Activated CD8-positive, alpha-beta memory T cell treated with anti-CD3 and anti-CD28 coated beads, Interleukin-2, amount 50 U/mL, for 48 hours (primary cell): ENCODE measurements around the gene MORN2.

ENCODE experiments used
- DNase-seq: peaks from one replicate; pipeline ENCODE4 v3.0.0-alpha.2; 2020

Gene MORN2

GRCh38 chr2:38892819-38893218 is 17.0 kb downstream of the MORN2 start:
- DNase-seq: no peak

DNA sequence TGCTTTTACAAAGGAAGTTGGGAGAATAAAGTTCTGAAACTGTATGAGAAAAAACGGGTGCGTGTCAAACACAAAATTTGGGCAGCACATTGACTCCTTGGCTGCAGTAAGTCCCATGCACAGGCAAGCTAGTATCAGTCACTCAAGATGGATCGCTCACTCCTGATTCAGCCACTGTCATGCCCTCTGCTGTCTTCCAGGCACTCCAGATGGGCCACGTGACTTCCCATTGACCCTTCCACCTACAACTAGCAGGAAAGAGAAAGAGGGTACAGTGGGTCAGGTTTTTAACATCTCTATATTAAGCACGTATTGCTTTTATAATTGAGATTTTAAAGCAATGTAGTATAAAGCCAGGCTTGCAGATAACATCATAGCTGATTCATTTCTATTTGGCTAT is 22.5 kb downstream of the MORN2 start:
- no peak for DNase-seq

GRCh38 chr2:38900726-38901125 is 24.9 kb downstream of the MORN2 start:
- no peak for DNase-seq

GRCh38 chr2:38905251-38905650 is 29.5 kb downstream of the MORN2 start:
- DNase-seq: no peak

DNA sequence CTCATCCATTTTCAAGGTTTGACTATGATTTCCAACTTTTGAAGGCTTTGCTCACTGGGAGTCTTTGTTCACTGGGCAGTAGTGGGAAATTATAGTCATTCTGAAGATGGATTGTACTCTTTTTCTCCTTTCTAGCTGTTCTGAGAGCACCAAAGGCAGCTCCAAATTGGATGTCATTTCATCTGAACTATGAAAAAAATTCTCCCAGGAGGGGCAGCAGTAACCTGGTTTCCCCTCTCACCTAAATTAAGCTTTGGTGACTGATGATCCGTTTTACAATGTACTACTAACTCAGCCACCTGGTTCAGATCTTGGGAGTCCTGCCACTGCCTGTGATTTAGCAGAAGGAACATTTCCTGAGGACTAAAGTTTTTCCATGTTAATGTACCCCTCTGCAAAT is 31.5 kb downstream of the MORN2 start:
- no peak for DNase-seq

DNA sequence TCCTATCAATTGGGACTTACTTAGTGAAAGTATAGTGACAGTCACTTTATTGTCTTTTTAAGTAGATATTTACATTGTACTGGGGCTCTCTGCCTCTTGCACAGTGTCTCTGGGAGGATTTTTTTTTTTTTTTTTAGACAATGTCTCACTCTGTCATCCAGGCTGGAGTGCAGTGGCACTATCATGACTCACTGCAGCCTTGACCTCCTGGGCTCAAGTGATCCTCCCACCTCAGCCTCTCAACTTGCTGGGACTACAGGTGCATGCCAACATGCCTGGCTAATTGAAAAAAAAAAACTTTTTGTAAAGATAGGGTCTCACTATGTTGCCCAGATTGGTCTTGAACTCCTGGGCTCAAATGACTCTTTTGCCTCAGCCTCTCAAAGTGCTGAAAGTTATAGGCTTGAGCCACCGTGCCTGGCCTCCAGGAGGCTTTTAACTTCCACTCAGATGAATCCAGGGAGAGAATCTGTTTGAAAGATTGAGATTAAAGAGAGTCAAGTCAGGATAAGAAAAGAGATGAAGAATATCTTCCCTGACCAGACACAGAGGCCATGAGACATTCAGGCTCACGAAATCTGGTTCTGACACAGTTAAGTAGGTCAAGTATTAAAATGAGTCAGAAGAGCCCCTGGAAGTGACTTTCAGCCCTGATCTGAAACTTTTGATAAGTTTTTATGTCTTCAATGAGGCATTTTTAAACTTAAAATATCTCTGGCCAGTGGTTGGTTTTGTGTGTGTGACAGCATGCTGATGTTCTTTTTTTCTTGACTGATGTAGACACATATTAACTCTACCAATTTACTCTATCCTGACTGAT is 32.2 kb downstream of the MORN2 start:
- no peak for DNase-seq

- no peak for DNase-seq
Measured at GRCh38 chr2:38909872-38910271, 34.1 kb downstream of the MORN2 start.

DNA sequence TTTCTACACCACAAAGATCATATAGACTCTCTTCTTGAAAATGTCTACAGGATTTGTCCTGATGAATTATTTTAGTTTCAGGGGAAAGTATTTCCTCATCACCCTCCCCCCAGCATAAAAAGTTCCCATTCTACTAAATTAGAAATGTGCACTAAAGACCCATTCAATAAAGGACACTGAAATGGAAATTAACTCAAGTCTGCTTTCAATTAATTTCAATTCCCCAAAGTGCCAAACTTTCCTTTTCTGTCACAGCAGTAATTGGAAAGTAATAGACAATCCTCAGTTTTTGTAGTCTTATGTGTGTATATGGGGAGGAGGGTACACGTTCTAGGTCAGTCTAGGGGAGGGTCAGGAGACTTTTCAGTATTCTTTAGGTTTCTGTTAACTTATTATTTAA is 35.4 kb downstream of the MORN2 start:
- no peak for DNase-seq

GRCh38 chr2:38912619-38913018 is 36.8 kb downstream of the MORN2 start:
- DNase-seq: no peak

DNA sequence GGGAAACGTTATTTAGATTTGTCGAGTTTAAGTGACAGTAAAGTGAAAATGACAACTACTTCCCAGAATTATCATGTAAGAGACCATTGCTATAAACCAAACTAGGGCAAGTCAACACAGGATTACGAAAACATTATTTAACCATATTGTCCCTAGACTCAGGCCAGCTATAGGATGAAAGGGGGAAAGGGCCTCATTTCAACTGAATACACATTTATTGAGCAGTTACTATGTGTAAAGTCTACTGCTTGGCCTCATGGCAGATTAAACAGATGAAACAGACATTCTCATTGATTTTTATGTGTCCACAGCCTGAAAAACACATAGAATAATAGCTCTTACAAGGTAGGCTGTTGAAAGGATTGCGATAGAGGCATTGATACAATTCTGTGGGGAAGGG is 46.6 kb downstream of the MORN2 start:
- no peak for DNase-seq

DNA sequence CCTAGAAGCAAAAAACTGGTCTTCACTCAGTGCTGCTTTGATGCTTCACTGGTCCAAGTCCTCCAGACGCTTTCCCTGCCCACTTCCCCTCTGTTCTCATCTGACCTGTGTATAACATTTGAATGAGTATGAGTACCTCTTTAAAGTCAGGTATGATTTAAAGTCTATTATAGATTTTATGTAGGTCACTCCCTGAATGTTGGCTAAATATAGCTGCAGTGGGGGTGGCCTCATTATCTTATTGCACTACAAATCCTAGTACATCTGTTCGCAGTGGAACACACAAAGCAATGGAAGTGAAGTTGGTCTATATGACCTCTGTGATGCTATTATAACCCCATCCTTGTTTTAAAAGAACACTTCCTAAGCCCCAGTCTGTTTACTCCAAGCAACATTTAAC is 47.1 kb downstream of the MORN2 start:
- no peak for DNase-seq

DNA sequence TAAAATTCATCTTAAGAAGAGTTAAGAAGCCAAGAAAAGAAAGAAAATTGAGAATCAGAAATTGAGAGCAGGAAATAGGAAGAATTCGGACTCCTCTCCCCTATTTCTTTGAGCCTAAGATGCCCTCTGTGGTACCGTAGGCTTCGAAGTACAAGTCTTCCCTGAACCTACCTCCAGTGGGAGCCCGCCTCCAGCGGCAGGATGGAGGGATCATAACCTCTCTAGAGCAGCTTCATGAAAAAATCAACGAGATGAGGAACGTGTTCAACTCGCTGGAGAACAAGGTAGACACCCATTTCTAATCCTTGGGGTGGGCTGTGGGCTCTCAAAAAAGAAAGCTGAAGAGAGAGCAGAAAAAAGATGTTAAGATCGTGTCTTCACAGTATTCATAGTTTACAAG is 50.2 kb downstream of the MORN2 start:
- no peak for DNase-seq

DNA sequence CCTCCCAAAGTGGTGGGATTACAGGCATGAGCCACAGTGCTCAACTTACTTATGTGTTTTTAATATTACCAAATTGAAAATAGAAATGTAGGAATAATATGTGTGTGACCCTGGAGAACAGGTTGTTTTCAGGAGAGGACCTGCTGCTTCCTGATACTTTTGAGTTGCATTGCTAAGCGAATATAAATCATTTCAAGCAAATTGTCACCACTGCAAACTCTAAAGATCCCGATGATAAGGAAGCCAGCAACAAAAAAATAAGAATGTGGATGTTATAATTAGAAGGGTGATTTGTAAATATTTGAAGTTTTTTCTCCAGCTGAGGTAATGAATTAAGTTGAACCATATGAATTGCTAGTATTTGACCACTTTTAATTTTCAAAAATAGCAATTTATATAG is 54.8 kb downstream of the MORN2 start:
- no peak for DNase-seq
